HG02885 (cell line): Measurements from ENCODE around the gene SLC6A2.
"Not testable (repeated sequence)": the region's sequence is repeated elsewhere in the genome, so short reads cannot be mapped to it uniquely, and the experiment has no call there.

ENCODE experiments used
- ATAC-seq: cut with Tn5 transposase; IDR thresholded peaks from one replicate; pipeline ENCODE4 v1.9.1; 2021; ENCODE audit warnings: mild to moderate bottlenecking; ENCODE audit not compliant: unreplicated experiment, poor library complexity

The SLC6A2 gene

GRCh38 chr16:55753145-55753631, 97.4 kb downstream of the SLC6A2 start:
- ATAC-seq = not testable (repeated sequence)
